Endothelial cell of umbilical vein (primary cell): Measurements from ENCODE around the gene IDH1. TPM values are rescaled to one million over a fixed set of nuclear protein-coding genes. Genes with fewer than 3 reads are reported as not detected.

Experiments used
- BruUV-seq: library from RNA; stranded (reverse); fragments of 400-500 nt; replicated peaks from 2 replicates; lab custom pipeline; 2021; lab: Mats Ljungman, UMichigan
- CTCF ChIA-PET: fragments of 300-600, 350-600 bp; sonication (Branson Sonifier 250); formaldehyde crosslinking; loops from one replicate; lab custom pipeline; 2021; ENCODE audit warnings: antibody characterized with exemption, inconsistent platforms; lab: Charles Lee
- POLR2A ChIA-PET: fragments of 300-600, 350-600 bp; sonication (Branson Sonifier 250); formaldehyde crosslinking; loops from one replicate; lab custom pipeline; 2021; ENCODE audit warnings: antibody characterized with exemption, inconsistent platforms; lab: Charles Lee
- DNase-seq: peaks from one replicate; pipeline ENCODE4 v3.0.0-alpha.2; 2011; ENCODE audit warnings: low read depth, low spot score
- FAIRE-seq: peaks from 2 replicates; lab custom pipeline; 2011; peaks lifted over from hg19 to GRCh38; lab: Jason Lieb, UNC
- H2AFZ ChIP-seq: 2 replicates; pipeline ENCODE4 v1.6.0; 2012; ENCODE audit warnings: low read depth, low read length, control low read depth, inconsistent platforms
- H3K27ac ChIP-seq: 2 replicates; pipeline ENCODE4 v1.5.1; 2011; ENCODE audit warnings: low read depth, mild to moderate bottlenecking, control low read depth, low read length, moderate library complexity; ENCODE audit not compliant: insufficient read depth
- H3K27me3 ChIP-seq, 2 experiments: 2 replicates each; pipeline versions ENCODE4 v1.6.0 to v1.6.1; 2011; ENCODE audit warnings: low read length in 2 of 2, mixed read lengths in 1 of 2; ENCODE audit not compliant: control insufficient read depth in 2 of 2, insufficient read depth in 2 of 2
- H3K36me3 ChIP-seq, 2 experiments: 2 replicates in 1 of 2; 3 replicates in 1 of 2; pipeline ENCODE4 v1.5.1; 2011; ENCODE audit warnings: low read length in 2 of 2, mild to moderate bottlenecking in 1 of 2, moderate library complexity in 1 of 2; ENCODE audit not compliant: control insufficient read depth in 2 of 2, insufficient read depth in 2 of 2; ENCODE audit errors: extremely low read depth in 1 of 2
- H3K4me1 ChIP-seq: 3 replicates; pipeline ENCODE4 v1.5.1; 2011; ENCODE audit warnings: mild to moderate bottlenecking, low read length; ENCODE audit not compliant: control insufficient read depth, insufficient read depth; ENCODE audit errors: extremely low read depth
- H3K4me2 ChIP-seq: 2 replicates; pipeline ENCODE4 v1.6.1; 2011; ENCODE audit warnings: low read length, control low read depth, mixed read lengths; ENCODE audit not compliant: insufficient read depth
- H3K4me3 ChIP-seq, 3 experiments: fragments of 200-600 bp in 1 of 3; sonication (generic), shearing (Covaris generic) in 1 of 3; replicated peaks in 1 of 3; 2 replicates each; pipeline ENCODE4 v1.5.1; 2011 to 2016; ENCODE audit warnings: control low read depth in 3 of 3, low read length in 3 of 3, mild to moderate bottlenecking in 2 of 3, inconsistent platforms in 1 of 3, low read depth in 1 of 3, moderate library complexity in 1 of 3; ENCODE audit not compliant: insufficient read depth in 1 of 3
- H3K79me2 ChIP-seq: 2 replicates; pipeline ENCODE4 v1.6.0; 2012; ENCODE audit warnings: low read length, inconsistent platforms; ENCODE audit not compliant: control insufficient read depth, insufficient read depth
- H3K9ac ChIP-seq: replicated peaks from 2 replicates; pipeline ENCODE3; 2011; ENCODE audit warnings: low read length, control low read depth; ENCODE audit not compliant: insufficient read depth; ENCODE audit errors: extremely low read depth
- H3K9me1 ChIP-seq: replicated peaks from 3 replicates; pipeline ENCODE4 v1.6.0; 2011; ENCODE audit warnings: mild to moderate bottlenecking, low read length; ENCODE audit not compliant: control insufficient read depth, insufficient read depth; ENCODE audit errors: extremely low read depth
- H3K9me3 ChIP-seq: replicated peaks from 2 replicates; pipeline ENCODE4 v1.5.1; 2012; ENCODE audit warnings: low read length, inconsistent platforms; ENCODE audit not compliant: control insufficient read depth, insufficient read depth
- H4K20me1 ChIP-seq: replicated peaks from 2 replicates; pipeline ENCODE3; 2011; ENCODE audit warnings: mild to moderate bottlenecking, low read length; ENCODE audit not compliant: control insufficient read depth, insufficient read depth; ENCODE audit errors: extremely low read depth
- CTCF ChIP-seq, 2 donors: IDR thresholded peaks; 1 replicate in 1 of 2; 2 replicates in 1 of 2; pipeline ENCODE4 v1.5.1; 2011; ENCODE audit warnings: low read length in 2 of 2, mild to moderate bottlenecking in 2 of 2, moderate library complexity in 2 of 2, control low read depth in 1 of 2, inconsistent platforms in 1 of 2, low read depth in 1 of 2; ENCODE audit not compliant: insufficient read depth in 1 of 2; ENCODE audit errors: extremely low read depth in 1 of 2
- EZH2 ChIP-seq: IDR thresholded peaks from 2 replicates; pipeline ENCODE4 v1.6.1; 2012; ENCODE audit warnings: borderline replicate concordance, low read depth, mild to moderate bottlenecking, moderate library complexity, low read length, inconsistent platforms; ENCODE audit not compliant: severe bottlenecking
- FOS ChIP-seq: IDR thresholded peaks from 2 replicates; pipeline ENCODE4 v1.6.1; 2011; ENCODE audit warnings: mild to moderate bottlenecking, low read length, moderate library complexity, borderline replicate concordance; ENCODE audit not compliant: insufficient read depth
- GATA2 ChIP-seq: IDR thresholded peaks from 2 replicates; pipeline ENCODE4 v1.7.0; 2011; ENCODE audit warnings: low read depth, mild to moderate bottlenecking, moderate library complexity, mixed read lengths, low read length; ENCODE audit not compliant: insufficient read length, insufficient read depth
- JUN ChIP-seq: IDR thresholded peaks from 2 replicates; pipeline ENCODE4 v1.6.1; 2011; ENCODE audit warnings: borderline replicate concordance, low read depth; ENCODE audit not compliant: insufficient read length, insufficient read depth
- MAX ChIP-seq: IDR thresholded peaks from 2 replicates; pipeline ENCODE4 v1.6.1; 2011; ENCODE audit not compliant: insufficient read depth, insufficient read length
- MYC ChIP-seq: IDR thresholded peaks from one replicate; pipeline ENCODE4 v1.6.1; 2011; ENCODE audit warnings: mild to moderate bottlenecking, low read depth, low read length
- POLR2A ChIP-seq: IDR thresholded peaks from 2 replicates; pipeline ENCODE4 v1.6.1; 2012; ENCODE audit warnings: low read depth, mild to moderate bottlenecking, control low read depth, low read length
- POLR2AphosphoS5 ChIP-seq: IDR thresholded peaks from 2 replicates; pipeline ENCODE4 v1.6.1; 2012; ENCODE audit warnings: low read depth, mild to moderate bottlenecking, control low read depth, low read length, moderate library complexity; ENCODE audit not compliant: insufficient read depth
- dilution Hi-C: fragments of 300-500 bp; cut with MboI; formaldehyde crosslinking; loops from one replicate; pipeline ENCODE4 v1.15.0; 2019; ENCODE audit warnings: low sequenced_read_pairs; ENCODE audit not compliant: extremely low pct_ligation_motif_present
- intact Hi-C: fragments of 100-400 bp; cut with micrococcal nuclease; formaldehyde crosslinking; loops from one replicate; pipeline ENCODE4 v1.10.0; 2022
- polyA plus RNA-seq, 4 experiments: library from polyadenylated mRNA; depleted of rRNA in 3 of 4; stranded (reverse) in 3 of 4; unstranded in 1 of 4; fragments of >200 nt; gene quantifications; 2 replicates each; pipeline versions ENCODE4 v1.2.1 to v1.2.3, GENCODE V29; 2011 to 2012; ENCODE audit warnings: missing spikeins in 1 of 4
- total RNA-seq: library from RNA; stranded (reverse); gene quantifications from 2 replicates; pipeline ENCODE4 v1.2.3, GENCODE V29; 2021

Gene IDH1
- total and polyA plus RNA-seq, 2 donors (not counting 3 experiments of a cell fraction or from before 2014, with no cell fraction given) = 63.1 to 107 TPM

GRCh38 chr2:208186893-208187292 is 68.0 kb downstream of the IDH1 start:
- ChIA-PET POLR2A (no interaction called here), CTCF (interaction anchor here (0.5 kb wide), 1 partner anchor 42 kb away, joined by 3 read pairs; no protein-coding TSS in a partner anchor)
- Histone ChIP-seq H3K79me2 (no peaks in the 10 kb centered on the region), H3K4me2 (no peak overlapping the region), H4K20me1 (no peaks in the 10 kb centered on the region), H2AFZ (no peak overlapping the region), H3K36me3 (no peaks in the 10 kb centered on the region), H3K4me3 (no peak overlapping the region), H3K27me3 (peaks cover 20 to 22% of the 10 kb centered on the region in 2 experiments), H3K4me1 (no peaks in the 10 kb centered on the region), H3K27ac (no peak overlapping the region), H3K9ac (no peak overlapping the region), H3K9me1 (no peaks in the 10 kb centered on the region), H3K9me3 (no peaks in the 10 kb centered on the region)
- dilution Hi-C loops (no loop called here), intact Hi-C loops (no loop called here)
- no TSS peak for BruUV-seq
- FAIRE-seq (no peak), DNase-seq (no peak)
- TF ChIP-seq JUN (no peak), FOS (no peak), MAX (no peak), GATA2 (no peak), POLR2AphosphoS5 (no peak)

GRCh38 chr2:208186465-208186864 is 68.4 kb downstream of the IDH1 start:
- H3K4me3 ChIP-seq = no peak overlapping the region
- no peaks in the 10 kb centered on the region for H3K79me2 ChIP-seq
- no peak for DNase-seq
- TF ChIP-seq JUN (no peak), EZH2 (no peak), POLR2AphosphoS5 (no peak), POLR2A (no peak), GATA2 (no peak), MYC (no peak), FOS (no peak), CTCF (IDR thresholded peaks at IDR 0.05; ENCODE audit: extremely low read depth in 1 of 2, insufficient read depth in 1 of 2, low read depth in 1 of 2, low read length in 2 of 2) (no peak), MAX (no peak)
- H3K9me1 ChIP-seq = no peaks in the 10 kb centered on the region
- H2AFZ ChIP-seq = no peak overlapping the region
- H3K36me3 ChIP-seq = no peaks in the 10 kb centered on the region
- no TSS peak for BruUV-seq
- no peak for FAIRE-seq
- no peak overlapping the region for H3K27ac ChIP-seq
- no peaks in the 10 kb centered on the region for H4K20me1 ChIP-seq
- peaks cover 20 to 22% of the 10 kb centered on the region in 2 experiments for H3K27me3 ChIP-seq
- POLR2A ChIA-PET = no interaction called here
- dilution Hi-C loops (no loop called here), intact Hi-C loops (no loop called here)
- H3K4me1 ChIP-seq = no peaks in the 10 kb centered on the region
- no peak overlapping the region for H3K4me2 ChIP-seq
- no peak overlapping the region for H3K9ac ChIP-seq
- CTCF ChIA-PET = interaction anchor here (3.7 kb wide), 1 partner anchor 11 kb away, joined by 22 read pairs; no protein-coding TSS in a partner anchor
- H3K9me3 ChIP-seq = no peaks in the 10 kb centered on the region
